NCI-H774 (cell line): ENCODE data around the gene MPRIP.

Experiments used
- DNase-seq: peaks from one replicate; lab custom pipeline; 2025; lab: John Stamatoyannopoulos, UW

MPRIP gene

GRCh38 chr17:17050346-17051345 lies 8.4 kb downstream of the MPRIP start:
- no peak for DNase-seq

- DNase-seq: no peak
Observed at GRCh38 chr17:17051380-17051779, 9.1 kb downstream of the MPRIP start.

GRCh38 chr17:17051791-17052461 lies 9.7 kb downstream of the MPRIP start:
- DNase-seq: no peak

GRCh38 chr17:17052462-17053221 lies 10.4 kb downstream of the MPRIP start:
- DNase-seq: no peak

GRCh38 chr17:17053446-17054379 lies 11.5 kb downstream of the MPRIP start:
- no peak for DNase-seq

- no peak for DNase-seq
Observed at GRCh38 chr17:17054636-17055035, 12.4 kb downstream of the MPRIP start.

GRCh38 chr17:17055286-17056155 lies 13.3 kb downstream of the MPRIP start:
- DNase-seq: no peak

GRCh38 chr17:17056156-17056539 lies 13.9 kb downstream of the MPRIP start:
- DNase-seq: no peak

- no peak for DNase-seq
Observed at GRCh38 chr17:17057057-17057551, 14.8 kb downstream of the MPRIP start.

- no peak for DNase-seq
Observed at GRCh38 chr17:17058304-17058703, 16.0 kb downstream of the MPRIP start.

GRCh38 chr17:17059301-17059890 lies 17.1 kb downstream of the MPRIP start:
- DNase-seq: no peak

- no peak for DNase-seq
Observed at GRCh38 chr17:17060001-17060922, 18.0 kb downstream of the MPRIP start.

GRCh38 chr17:17060930-17061329 lies 18.7 kb downstream of the MPRIP start:
- no peak for DNase-seq

GRCh38 chr17:17061516-17061915 lies 19.3 kb downstream of the MPRIP start:
- DNase-seq: no peak

GRCh38 chr17:17062356-17062755 lies 20.1 kb downstream of the MPRIP start:
- no peak for DNase-seq

- DNase-seq: no peak
Observed at GRCh38 chr17:17062866-17063265, 20.6 kb downstream of the MPRIP start.

GRCh38 chr17:17063546-17064122 lies 21.4 kb downstream of the MPRIP start:
- no peak for DNase-seq

GRCh38 chr17:17064322-17064721 lies 22.1 kb downstream of the MPRIP start:
- DNase-seq: no peak
